B cell (primary cell): Measurements from ENCODE around the gene PRKG2. TPM values are rescaled to one million over a fixed set of nuclear protein-coding genes. Genes with fewer than 3 reads are reported as not detected.

Experiments used
- ATAC-seq: fragments of 200-7000 bp; cut with Tn5 transposase; one replicate; pipeline ENCODE4 v1.10.0; 2021; ENCODE audit warnings: low read depth, mild to moderate bottlenecking, moderate number of reproducible peaks, moderate library complexity
- CTCF ChIA-PET: fragments of 350-600 bp; sonication (Branson Sonifier 250); formaldehyde crosslinking; loops from one replicate; lab custom pipeline; 2021; ENCODE audit warnings: antibody characterized with exemption, inconsistent platforms; lab: Charles Lee
- POLR2A ChIA-PET: fragments of 350-600 bp; sonication (Branson Sonifier 250); formaldehyde crosslinking; loops from one replicate; lab custom pipeline; 2021; ENCODE audit warnings: antibody characterized with exemption; lab: Charles Lee
- DNase-seq: peaks from one replicate; pipeline ENCODE4 v3.0.0; 2013
- H2AFZ ChIP-seq: 2 replicates; pipeline ENCODE4 v1.6.1; 2012; ENCODE audit warnings: mild to moderate bottlenecking, low read depth, low read length; ENCODE audit not compliant: insufficient read depth, poor library complexity, severe bottlenecking
- H3K27ac ChIP-seq, 2 donors: 1 replicate in 1 of 2; 2 replicates in 1 of 2; pipeline ENCODE4 v1.5.1; 2012 to 2013; ENCODE audit warnings: low read length in 2 of 2, mild to moderate bottlenecking in 2 of 2, moderate library complexity in 1 of 2
- H3K27me3 ChIP-seq, 4 experiments: fragments of 200-600 bp in 1 of 4; sonication (generic) in 1 of 4; replicated peaks in 1 of 4; 1 replicate in 2 of 4; 2 replicates in 2 of 4; pipeline versions ENCODE4 v1.6.1 to v1.7.0; 2013 to 2016; ENCODE audit warnings: low read length in 3 of 4, mild to moderate bottlenecking in 2 of 4, mixed read lengths in 1 of 4, moderate library complexity in 1 of 4; ENCODE audit not compliant: insufficient read depth in 4 of 4, control insufficient read depth in 3 of 4; ENCODE audit errors: control extremely low read depth in 1 of 4
- H3K36me3 ChIP-seq, 2 experiments: replicated peaks in 1 of 2; 1 replicate in 1 of 2; 2 replicates in 1 of 2; pipeline versions ENCODE4 v1.6.1 to v1.7.1; 2013; ENCODE audit warnings: low read length in 1 of 2; ENCODE audit not compliant: insufficient read depth in 2 of 2, control insufficient read depth in 1 of 2; ENCODE audit errors: control extremely low read depth in 1 of 2, extremely low read depth in 1 of 2
- H3K4me1 ChIP-seq, 2 donors: fragments of 200-600 bp in 1 of 2; sonication (generic) in 1 of 2; 1 replicate in 1 of 2; 2 replicates in 1 of 2; pipeline versions ENCODE4 v1.5.1 to v1.6.1; 2013 to 2017; ENCODE audit warnings: low read length in 2 of 2; ENCODE audit not compliant: control insufficient read depth in 2 of 2, insufficient read depth in 2 of 2
- H3K4me2 ChIP-seq: replicated peaks from 2 replicates; pipeline ENCODE3; 2012; ENCODE audit warnings: mild to moderate bottlenecking, low read depth, low read length; ENCODE audit not compliant: poor library complexity, severe bottlenecking
- H3K4me3 ChIP-seq, 5 experiments: fragments of 200-600 bp in 1 of 5; sonication (generic) in 1 of 5; 1 replicate in 3 of 5; 2 replicates in 2 of 5; pipeline versions ENCODE4 v1.5.1 to v1.7.0; 2011 to 2016; ENCODE audit warnings: low read length in 4 of 5, mild to moderate bottlenecking in 4 of 5, low read depth in 2 of 5, control low read depth in 1 of 5, moderate library complexity in 1 of 5; ENCODE audit not compliant: insufficient read depth in 1 of 5; ENCODE audit errors: control extremely low read depth in 1 of 5, extremely low read depth in 1 of 5
- H3K79me2 ChIP-seq: fragments of 200-600 bp; sonication (generic); one replicate; pipeline ENCODE4 v1.6.0; 2016; ENCODE audit warnings: low read length; ENCODE audit not compliant: control insufficient read depth, insufficient read depth
- H3K9ac ChIP-seq: fragments of 200-600 bp; sonication (generic); 2 replicates; pipeline ENCODE4 v1.6.1; 2017; ENCODE audit warnings: mild to moderate bottlenecking, low read length, moderate library complexity
- H3K9me3 ChIP-seq, 3 donors: one replicate each; pipeline versions ENCODE4 v1.6.1 to v1.7.1; 2013; ENCODE audit warnings: low read length in 2 of 3; ENCODE audit not compliant: control insufficient read depth in 2 of 3, insufficient read depth in 1 of 3; ENCODE audit errors: control extremely low read depth in 1 of 3
- H4K20me1 ChIP-seq: 2 replicates; pipeline ENCODE4 v1.6.0; 2012; ENCODE audit warnings: mild to moderate bottlenecking, low read length; ENCODE audit not compliant: insufficient read depth, control insufficient read depth, poor library complexity, severe bottlenecking
- H3K27ac Mint-ChIP-seq: one replicate; pipeline ENCODE4 v1.8.0; 2021; ENCODE audit warnings: mixed read lengths
- H3K27me3 Mint-ChIP-seq: one replicate; pipeline ENCODE4 v1.8.0; 2021; ENCODE audit warnings: mixed read lengths
- H3K4me1 Mint-ChIP-seq: one replicate; pipeline ENCODE4 v1.8.0; 2021; ENCODE audit warnings: mixed read lengths
- H3K4me3 Mint-ChIP-seq: one replicate; pipeline ENCODE4 v1.8.0; 2021; ENCODE audit warnings: mixed read lengths
- H3K9me3 Mint-ChIP-seq: one replicate; pipeline ENCODE4 v1.8.0; 2022; ENCODE audit warnings: mixed read lengths; ENCODE audit not compliant: insufficient read depth
- EZH2 ChIP-seq: IDR thresholded peaks from 2 replicates; pipeline ENCODE4 v1.6.1; 2012; ENCODE audit warnings: borderline replicate concordance, low read depth, mild to moderate bottlenecking, moderate library complexity, low read length; ENCODE audit not compliant: insufficient read depth, poor library complexity, severe bottlenecking
- whole genome bisulfite sequencing: methylation state at CpG from one replicate; pipeline ENCODE4 v1.1.5; 2013; ENCODE audit warnings: missing lambda C conversion rate; ENCODE audit not compliant: insufficient coverage; 5-methylcytosine and 5-hydroxymethylcytosine counted together
- intact Hi-C: fragments of 100-400 bp; cut with micrococcal nuclease; formaldehyde crosslinking; loops from one replicate; pipeline ENCODE4 v1.10.0; 2022
- polyA plus RNA-seq: library from polyadenylated mRNA; depleted of rRNA; stranded (reverse); fragments of >200 nt; gene quantifications from 2 replicates; pipeline ENCODE4 v1.2.3, GENCODE V29; 2012
- total RNA-seq, 2 donors: library from RNA; stranded (reverse); fragments of 120-200 nt in 1 of 2; gene quantifications; 1 replicate in 1 of 2; 2 replicates in 1 of 2; pipeline versions ENCODE4 v1.2.3 to v1.2.4, GENCODE V29; 2013 to 2022
- TF ChIP-seq, protein P1 (sequence below): fragments of 200-600 bp; IDR thresholded peaks from one replicate; pipeline ENCODE4 v1.8.0; 2022; ENCODE audit warnings: antibody characterized with exemption, mild to moderate bottlenecking

The PRKG2 gene
- total and polyA plus RNA-seq, 2 donors (not counting 1 experiment from before 2014, with no cell fraction given): 0.61 to 0.86 TPM

DNA sequence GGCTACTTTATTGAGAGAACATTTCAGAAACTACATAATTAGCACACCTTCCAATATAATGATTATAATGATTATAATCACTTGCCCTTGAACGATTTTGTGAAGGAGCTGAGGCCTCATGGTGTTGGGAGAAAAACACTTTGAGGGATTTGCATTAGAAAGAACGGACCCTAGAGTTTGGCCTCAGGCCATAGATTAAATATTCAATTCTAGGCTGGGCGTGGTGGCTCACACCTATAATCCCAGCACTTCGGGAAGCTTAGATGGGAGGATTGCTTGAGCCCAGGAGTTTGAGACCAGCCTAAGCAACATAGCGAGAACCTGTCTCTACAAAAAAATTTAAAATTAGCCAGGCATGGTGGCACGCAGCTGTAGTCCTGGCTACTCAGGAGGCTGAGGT lies 12.9 kb upstream of the PRKG2 start:
- peaks cover 4% of the 10 kb centered on the region for H3K27me3 Mint-ChIP-seq
- no peak overlapping the region for H2AFZ ChIP-seq
- H3K79me2 ChIP-seq: no peaks in the 10 kb centered on the region
- H3K9me3 Mint-ChIP-seq: peaks cover 9% of the 10 kb centered on the region
- no peak overlapping the region for H3K4me2 ChIP-seq
- no peaks in the 10 kb centered on the region for H3K36me3 ChIP-seq
- no peak for DNase-seq
- peaks cover 1 to 14% (median 9%) of the 10 kb centered on the region in 3 donors for H3K9me3 ChIP-seq
- CTCF ChIA-PET: interaction anchor here (1.1 kb wide), 1 partner anchor 24 kb away, joined by 3 read pairs; no protein-coding TSS in a partner anchor
- no peak overlapping the region for H3K27ac Mint-ChIP-seq
- TF ChIP-seq EZH2: no peak
- TF ChIP-seq, protein P1, sequence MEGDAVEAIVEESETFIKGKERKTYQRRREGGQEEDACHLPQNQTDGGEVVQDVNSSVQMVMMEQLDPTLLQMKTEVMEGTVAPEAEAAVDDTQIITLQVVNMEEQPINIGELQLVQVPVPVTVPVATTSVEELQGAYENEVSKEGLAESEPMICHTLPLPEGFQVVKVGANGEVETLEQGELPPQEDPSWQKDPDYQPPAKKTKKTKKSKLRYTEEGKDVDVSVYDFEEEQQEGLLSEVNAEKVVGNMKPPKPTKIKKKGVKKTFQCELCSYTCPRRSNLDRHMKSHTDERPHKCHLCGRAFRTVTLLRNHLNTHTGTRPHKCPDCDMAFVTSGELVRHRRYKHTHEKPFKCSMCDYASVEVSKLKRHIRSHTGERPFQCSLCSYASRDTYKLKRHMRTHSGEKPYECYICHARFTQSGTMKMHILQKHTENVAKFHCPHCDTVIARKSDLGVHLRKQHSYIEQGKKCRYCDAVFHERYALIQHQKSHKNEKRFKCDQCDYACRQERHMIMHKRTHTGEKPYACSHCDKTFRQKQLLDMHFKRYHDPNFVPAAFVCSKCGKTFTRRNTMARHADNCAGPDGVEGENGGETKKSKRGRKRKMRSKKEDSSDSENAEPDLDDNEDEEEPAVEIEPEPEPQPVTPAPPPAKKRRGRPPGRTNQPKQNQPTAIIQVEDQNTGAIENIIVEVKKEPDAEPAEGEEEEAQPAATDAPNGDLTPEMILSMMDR: no peak
- POLR2A ChIA-PET: no interaction called here
- H3K4me3 ChIP-seq: no peak overlapping the region
- H3K4me1 Mint-ChIP-seq: no peaks in the 10 kb centered on the region
- no peaks in the 10 kb centered on the region for H4K20me1 ChIP-seq
- H3K27ac ChIP-seq: no peak overlapping the region
- 87% methylated on average over 5 of the region's 6 CpGs for WGBS
- intact Hi-C loops: no loop called here
- H3K9ac ChIP-seq: no peak overlapping the region
- H3K27me3 ChIP-seq: no peaks in the 10 kb centered on the region
- ATAC-seq: no peak
- no peak overlapping the region for H3K4me3 Mint-ChIP-seq
- no peaks in the 10 kb centered on the region for H3K4me1 ChIP-seq

DNA sequence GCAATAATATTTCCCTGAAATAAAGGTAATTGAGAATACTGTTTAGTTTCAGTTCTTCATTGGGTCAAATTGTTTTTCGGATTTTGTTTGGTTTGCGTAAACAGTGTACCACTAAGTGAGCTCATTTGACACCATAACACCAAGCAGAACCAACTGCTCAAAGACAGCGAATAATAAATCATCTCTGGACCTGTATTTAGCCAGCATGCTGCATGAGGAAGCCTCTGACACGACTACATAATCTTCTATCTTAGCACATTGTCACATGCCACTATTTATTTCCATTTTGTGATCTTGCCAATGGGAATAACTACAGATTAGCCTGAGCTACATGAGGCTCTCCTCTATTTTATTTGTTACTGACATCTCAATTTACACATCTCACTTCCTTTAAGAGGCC lies 12.1 kb upstream of the PRKG2 start:
- ATAC-seq: no peak
- CTCF ChIA-PET: interaction anchor here (1.1 kb wide), 1 partner anchor 25 kb away, joined by 3 read pairs; no protein-coding TSS in a partner anchor
- no peaks in the 10 kb centered on the region for H3K79me2 ChIP-seq

More for the DNA sequence above, 12.1 kb upstream of the PRKG2 start:
- H3K9me3 Mint-ChIP-seq: peaks cover 9% of the 10 kb centered on the region
- intact Hi-C loops: no loop called here
- Histone ChIP-seq H3K4me3 (no peak overlapping the region), H3K27me3 (no peaks in the 10 kb centered on the region), H3K36me3 (no peaks in the 10 kb centered on the region), H3K27ac (no peak overlapping the region), H4K20me1 (no peaks in the 10 kb centered on the region), H3K4me1 (no peaks in the 10 kb centered on the region), H3K9ac (no peak overlapping the region), H3K4me2 (no peak overlapping the region), H3K9me3 (peaks cover 1 to 14% (median 9%) of the 10 kb centered on the region in 3 donors), H2AFZ (no peak overlapping the region)
- no peak for TF ChIP-seq EZH2
- TF ChIP-seq, protein P1: no peak
- WGBS: 83% methylated on average over 3 of the region's 4 CpGs
- H3K4me3 Mint-ChIP-seq: no peak overlapping the region
- no peaks in the 10 kb centered on the region for H3K4me1 Mint-ChIP-seq
- no peak overlapping the region for H3K27ac Mint-ChIP-seq
- peaks cover 4% of the 10 kb centered on the region for H3K27me3 Mint-ChIP-seq
- POLR2A ChIA-PET: no interaction called here
- no peak for DNase-seq
